MM.1S (cell line): ENCODE data around the gene RNF130.
"Not testable (repeated sequence)": the region's sequence is repeated elsewhere in the genome, so short reads cannot be mapped to it uniquely, and the experiment has no call there.

ENCODE experiments used
- DNase-seq: peaks from one replicate; pipeline ENCODE4 v3.0.0-alpha.2; 2015
- H2AFZ ChIP-seq: fragments of 300-600 bp; sonication (generic); 2 replicates; pipeline ENCODE4 v1.6.0; 2016; ENCODE audit warnings: antibody characterized with exemption, low read length
- H3F3A ChIP-seq: fragments of 300-600 bp; sonication (generic); 2 replicates; pipeline ENCODE4 v1.6.1; 2016; ENCODE audit warnings: mild to moderate bottlenecking, antibody characterized with exemption, low read length, moderate library complexity, mixed read lengths; ENCODE audit not compliant: insufficient read depth
- H3K27ac ChIP-seq: fragments of 300-600 bp; sonication (generic); 2 replicates; pipeline ENCODE4 v1.5.1; 2016; ENCODE audit warnings: mild to moderate bottlenecking, low read length
- H3K27me3 ChIP-seq: fragments of 300-600 bp; sonication (generic); replicated peaks from 2 replicates; pipeline ENCODE4 v1.6.0; 2016; ENCODE audit warnings: low read length; ENCODE audit not compliant: insufficient read depth
- H3K36me3 ChIP-seq: fragments of 300-600 bp; sonication (generic); replicated peaks from 2 replicates; pipeline ENCODE4 v1.6.1; 2016; ENCODE audit warnings: mild to moderate bottlenecking, low read length, mixed read lengths; ENCODE audit not compliant: insufficient read depth
- H3K4me1 ChIP-seq: fragments of 300-600 bp; sonication (generic); 2 replicates; pipeline ENCODE4 v1.6.1; 2016; ENCODE audit warnings: low read length, mixed read lengths
- H3K4me2 ChIP-seq: fragments of 300-600 bp; sonication (generic); 2 replicates; pipeline ENCODE4 v1.6.0; 2016; ENCODE audit warnings: low read depth, low read length
- H3K4me3 ChIP-seq: fragments of 300-600 bp; sonication (generic); 2 replicates; pipeline ENCODE4 v1.5.1; 2016; ENCODE audit warnings: low read length, mixed read lengths
- H3K79me2 ChIP-seq: fragments of 300-600 bp; sonication (generic); 2 replicates; pipeline ENCODE4 v1.6.1; 2016; ENCODE audit warnings: mixed run types, low read length, mixed read lengths
- H3K9ac ChIP-seq: fragments of 300-600 bp; sonication (generic); 2 replicates; pipeline ENCODE4 v1.6.1; 2016; ENCODE audit warnings: low read length, mixed read lengths
- H3K9me2 ChIP-seq: fragments of 300-600 bp; sonication (generic); replicated peaks from 2 replicates; pipeline ENCODE4 v1.6.1; 2016; ENCODE audit warnings: mild to moderate bottlenecking, low read length, mixed read lengths; ENCODE audit not compliant: insufficient read depth
- H3K9me3 ChIP-seq: fragments of 300-600 bp; sonication (generic); replicated peaks from 2 replicates; pipeline ENCODE4 v1.6.1; 2016; ENCODE audit warnings: mild to moderate bottlenecking, low read length, mixed read lengths; ENCODE audit not compliant: insufficient read depth
- H4K20me1 ChIP-seq: fragments of 300-600 bp; sonication (generic); 2 replicates; pipeline ENCODE4 v1.6.1; 2016; ENCODE audit warnings: mild to moderate bottlenecking, low read length, moderate library complexity, mixed read lengths; ENCODE audit not compliant: insufficient read depth
- EZH2 ChIP-seq: fragments of 300-600 bp; sonication (generic); optimal IDR thresholded peaks from 2 replicates; pipeline ENCODE3; 2017; ENCODE audit warnings: low read depth, mild to moderate bottlenecking, antibody characterized with exemption, low read length, mixed read lengths
- EZH2phosphoT487 ChIP-seq: fragments of 300-600 bp; sonication (generic); IDR thresholded peaks from 2 replicates; pipeline ENCODE4 v1.6.1; 2018; ENCODE audit warnings: antibody characterized with exemption, low read length
- TF ChIP-seq, protein P1 (sequence below): fragments of 300-600 bp; sonication (generic); IDR thresholded peaks from 2 replicates; pipeline ENCODE4 v1.5.1; 2016; ENCODE audit warnings: antibody characterized with exemption, low read length, mixed read lengths

RNF130 gene

DNA sequence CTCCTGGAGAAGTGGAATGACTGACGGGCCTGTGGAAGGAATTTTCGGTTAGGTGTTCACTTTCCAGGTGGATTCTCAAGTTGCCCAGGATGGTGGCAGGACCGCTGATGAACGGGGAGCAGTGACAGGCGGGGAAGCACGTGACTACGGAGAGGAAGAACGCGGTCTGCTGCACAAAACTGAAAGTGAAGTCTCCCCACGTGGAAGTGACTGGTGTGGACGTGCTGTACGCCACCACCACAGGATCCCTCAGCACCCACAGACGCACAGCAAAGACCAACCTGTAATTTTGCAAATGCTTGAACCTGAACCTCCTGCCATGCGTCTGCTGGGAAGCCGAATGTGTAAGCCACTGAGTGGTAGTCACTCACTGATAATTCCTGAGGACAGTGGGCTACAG, 51.4 kb downstream of the RNF130 start:
- no peaks in the 10 kb centered on the region for H4K20me1 ChIP-seq

DNA sequence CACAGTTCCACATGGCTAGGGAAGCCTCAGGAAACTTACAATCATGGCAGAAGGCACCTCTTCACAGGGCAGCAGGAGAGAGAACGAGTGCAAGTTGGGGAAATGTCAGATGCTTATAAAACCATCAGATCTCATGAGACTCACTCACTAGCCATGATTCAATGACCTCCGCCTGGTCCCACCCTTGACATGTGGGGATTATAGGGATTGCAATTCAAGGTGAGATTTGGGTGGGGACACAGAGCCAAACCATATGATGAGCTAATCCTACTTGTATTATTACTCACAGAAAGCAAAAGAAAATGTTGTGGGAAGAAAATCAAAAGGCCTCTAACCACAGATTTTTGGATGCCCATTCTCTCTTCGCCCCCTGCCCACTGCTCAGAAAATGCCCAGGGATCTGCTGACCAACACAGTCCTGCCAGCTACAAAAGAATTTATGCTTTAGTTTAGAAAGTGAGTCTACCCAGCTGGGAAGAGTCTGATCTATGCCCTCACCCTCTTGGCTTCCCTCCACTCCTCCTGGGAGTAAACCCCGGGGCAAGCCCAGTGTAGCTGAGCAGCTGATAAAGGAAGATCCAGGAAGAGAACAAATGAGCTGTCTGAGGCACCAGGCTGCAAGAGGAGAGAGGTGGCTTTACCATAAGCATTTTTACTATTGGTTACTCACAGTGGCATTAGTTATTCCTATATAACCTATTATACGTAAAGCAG, 53.1 kb downstream of the RNF130 start:
- Histone ChIP-seq H3K9me3 (no peaks in the 10 kb centered on the region), H3K4me1 (no peaks in the 10 kb centered on the region), H3K27me3 (0 out of 2 replicates have a peak, but pooled peaks cover 4% of the 10 kb centered on the region), H4K20me1 (no peaks in the 10 kb centered on the region), H3K27ac (no peak overlapping the region), H2AFZ (no peak overlapping the region), H3K79me2 (no peaks in the 10 kb centered on the region), H3K9me2 (no peaks in the 10 kb centered on the region), H3K9ac (no peak overlapping the region), H3K4me3 (no peak overlapping the region), H3F3A (no peaks in the 10 kb centered on the region), H3K4me2 (no peak overlapping the region), H3K36me3 (no peaks in the 10 kb centered on the region)
- TF ChIP-seq, protein P1, sequence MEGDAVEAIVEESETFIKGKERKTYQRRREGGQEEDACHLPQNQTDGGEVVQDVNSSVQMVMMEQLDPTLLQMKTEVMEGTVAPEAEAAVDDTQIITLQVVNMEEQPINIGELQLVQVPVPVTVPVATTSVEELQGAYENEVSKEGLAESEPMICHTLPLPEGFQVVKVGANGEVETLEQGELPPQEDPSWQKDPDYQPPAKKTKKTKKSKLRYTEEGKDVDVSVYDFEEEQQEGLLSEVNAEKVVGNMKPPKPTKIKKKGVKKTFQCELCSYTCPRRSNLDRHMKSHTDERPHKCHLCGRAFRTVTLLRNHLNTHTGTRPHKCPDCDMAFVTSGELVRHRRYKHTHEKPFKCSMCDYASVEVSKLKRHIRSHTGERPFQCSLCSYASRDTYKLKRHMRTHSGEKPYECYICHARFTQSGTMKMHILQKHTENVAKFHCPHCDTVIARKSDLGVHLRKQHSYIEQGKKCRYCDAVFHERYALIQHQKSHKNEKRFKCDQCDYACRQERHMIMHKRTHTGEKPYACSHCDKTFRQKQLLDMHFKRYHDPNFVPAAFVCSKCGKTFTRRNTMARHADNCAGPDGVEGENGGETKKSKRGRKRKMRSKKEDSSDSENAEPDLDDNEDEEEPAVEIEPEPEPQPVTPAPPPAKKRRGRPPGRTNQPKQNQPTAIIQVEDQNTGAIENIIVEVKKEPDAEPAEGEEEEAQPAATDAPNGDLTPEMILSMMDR, result no peak
- TF ChIP-seq EZH2phosphoT487, result no peak
- no peak for TF ChIP-seq EZH2
- DNase-seq, result no peak

More for the DNA sequence above, 51.4 kb downstream of the RNF130 start:
- 0 out of 2 replicates have a peak, but pooled peaks cover under 1% of the 10 kb centered on the region for H3K27me3 ChIP-seq
- DNase-seq, result no peak
- H3K4me3 ChIP-seq, result peak overlapping the region; percentile 19; the same call in 1 of the 2 replicates
- H3F3A ChIP-seq, result no peaks in the 10 kb centered on the region
- H3K4me2 ChIP-seq, result peak overlapping the region; percentile 49
- H3K9ac ChIP-seq, result no peak overlapping the region
- H3K27ac ChIP-seq, result no peak overlapping the region
- no peaks in the 10 kb centered on the region for H3K9me3 ChIP-seq
- no peaks in the 10 kb centered on the region for H3K4me1 ChIP-seq
- peak overlapping the region; percentile 70 for H2AFZ ChIP-seq
- no peaks in the 10 kb centered on the region for H3K36me3 ChIP-seq
- H3K79me2 ChIP-seq, result no peaks in the 10 kb centered on the region
- H3K9me2 ChIP-seq, result no peaks in the 10 kb centered on the region
- TF ChIP-seq, protein P1, result no peak
- TF ChIP-seq EZH2phosphoT487 (no peak), EZH2 (no peak)

DNA sequence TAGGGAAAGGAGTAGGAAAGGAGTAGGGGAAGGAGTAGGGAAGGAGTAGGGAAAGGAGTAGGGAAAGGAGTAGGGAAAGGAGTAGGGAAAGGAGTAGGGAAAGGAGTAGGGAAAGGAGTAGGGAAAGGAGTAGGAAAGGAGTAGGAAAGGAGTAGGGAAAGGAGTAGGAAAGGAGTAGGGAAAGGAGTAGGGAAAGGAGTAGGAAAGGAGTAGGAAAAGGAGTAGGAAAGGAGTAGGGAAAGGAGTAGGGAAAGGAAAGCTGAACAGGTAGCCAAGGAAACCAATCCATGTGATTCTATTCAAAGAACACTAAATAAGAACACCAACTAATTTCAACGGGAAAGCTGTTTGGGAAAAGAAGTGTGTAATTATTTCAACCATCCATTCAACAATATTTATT, 56.0 kb downstream of the RNF130 start:
- not testable (repeated sequence) for H3K9me2 ChIP-seq, H3K79me2 ChIP-seq, H3K9ac ChIP-seq, H3K4me2 ChIP-seq, H3K9me3 ChIP-seq, H3K4me1 ChIP-seq, H3F3A ChIP-seq, H3K27ac ChIP-seq, DNase-seq, H3K27me3 ChIP-seq, H4K20me1 ChIP-seq, H2AFZ ChIP-seq, H3K4me3 ChIP-seq, H3K36me3 ChIP-seq

DNA sequence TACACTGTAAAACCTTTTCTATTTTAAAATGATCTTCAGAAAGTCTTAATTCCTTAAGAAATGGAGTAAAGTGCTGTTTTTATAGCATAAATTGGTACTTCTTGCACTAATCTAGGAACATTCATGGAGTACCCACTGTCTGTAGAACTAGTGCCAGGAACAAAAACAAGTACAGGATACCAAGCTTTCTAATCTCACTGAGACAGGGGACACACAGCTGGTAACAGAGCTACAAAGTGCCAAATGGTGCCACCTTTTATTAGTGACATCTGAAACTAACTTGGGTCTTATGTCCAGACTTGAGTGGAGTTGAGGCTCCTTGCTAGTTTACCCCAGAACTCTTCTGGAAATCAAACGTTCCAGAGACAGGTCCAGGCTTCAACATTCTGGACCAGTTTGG, 57.9 kb downstream of the RNF130 start:
- Histone ChIP-seq H4K20me1 (no peaks in the 10 kb centered on the region), H3K27me3 (0 out of 2 replicates have a peak, but pooled peaks cover 4% of the 10 kb centered on the region), H3K79me2 (no peaks in the 10 kb centered on the region), H3K4me1 (no peaks in the 10 kb centered on the region), H3K4me2 (no peak overlapping the region), H3K4me3 (no peak overlapping the region), H3K36me3 (no peaks in the 10 kb centered on the region), H3K9me2 (no peaks in the 10 kb centered on the region), H3K9me3 (no peaks in the 10 kb centered on the region), H3F3A (no peaks in the 10 kb centered on the region), H2AFZ (no peak overlapping the region), H3K9ac (no peak overlapping the region), H3K27ac (no peak overlapping the region)
- no peak for DNase-seq
- TF ChIP-seq EZH2phosphoT487 (no peak), EZH2 (no peak)
- TF ChIP-seq, protein P1, result no peak
